HG03064 (cell line): ENCODE results near the gene UBE2C.
A peak's percentile ranks its signal among the peaks of the same experiment; 100 is the strongest.

Source experiments
- ATAC-seq: cut with Tn5 transposase; IDR thresholded peaks from one replicate; pipeline ENCODE4 v1.9.1; 2021; ENCODE audit warnings: low read depth; ENCODE audit not compliant: unreplicated experiment

The UBE2C gene

DNA sequence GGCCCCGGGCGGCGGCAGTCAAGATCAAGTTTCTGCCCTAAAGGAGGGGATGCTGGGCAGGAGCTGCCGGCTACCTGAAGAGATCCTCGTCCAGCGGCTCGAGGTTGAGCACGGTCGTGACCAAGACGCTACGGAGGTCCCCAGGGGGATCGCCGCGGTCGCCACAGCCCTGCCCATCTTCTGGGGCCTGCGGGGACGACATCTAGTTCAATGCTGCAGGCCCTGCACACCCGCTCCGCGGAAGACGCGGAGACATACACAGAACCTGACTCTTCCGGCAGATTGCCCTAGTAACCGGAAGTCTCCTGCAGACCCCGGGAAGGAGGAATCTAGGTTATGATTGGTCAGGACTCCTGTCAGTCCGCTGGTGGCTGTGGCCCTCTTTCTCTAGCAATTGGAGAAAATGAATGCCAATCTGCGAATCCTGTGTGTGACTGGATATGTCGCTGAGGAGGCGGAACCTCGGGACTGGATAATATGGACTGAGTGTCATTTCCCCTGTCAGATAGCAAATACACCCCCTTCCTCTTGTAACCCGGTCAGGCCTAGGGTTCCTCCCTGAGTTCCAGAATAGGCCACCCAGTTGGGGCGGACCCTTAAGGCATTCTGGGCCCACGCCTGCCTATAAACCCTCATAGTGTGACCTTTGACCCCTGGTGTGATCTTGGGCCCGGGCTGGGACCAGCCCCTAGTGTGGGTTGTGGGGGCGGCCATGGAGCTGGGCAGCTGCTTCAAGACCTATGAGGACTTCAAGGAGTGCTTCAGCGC, 44.9 kb downstream of the UBE2C start, which contains the start of the genes ACOT8 and ZSWIM3:
ACOT8 (minus strand) TSS at position 279 of the 768 bp plus-strand sequence; CDS start at position 202, 77 bp downstream.
ZSWIM3 (plus strand) TSS at position 501 of the 768 bp plus-strand sequence; CDS start at position 713, 212 bp downstream.
- peak; percentile 84 for ATAC-seq

DNA sequence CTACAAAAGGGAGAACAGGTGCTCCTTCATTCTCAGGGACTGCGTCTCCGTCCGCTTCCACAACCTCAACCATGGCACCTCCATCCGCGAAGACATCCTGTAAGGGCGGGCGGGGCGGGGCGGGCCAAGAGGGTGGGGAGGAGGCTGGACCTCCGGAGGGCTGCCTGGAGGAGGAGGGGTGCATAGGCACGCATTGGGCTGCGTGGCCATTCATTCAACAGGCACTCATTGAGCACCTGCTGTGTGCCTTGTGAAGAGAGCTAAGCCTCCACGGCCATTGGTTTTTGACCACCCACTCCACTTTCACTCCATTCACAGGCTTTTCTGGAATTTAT, 45.4 kb downstream of the UBE2C start:
- peak; percentile 23 for ATAC-seq

DNA sequence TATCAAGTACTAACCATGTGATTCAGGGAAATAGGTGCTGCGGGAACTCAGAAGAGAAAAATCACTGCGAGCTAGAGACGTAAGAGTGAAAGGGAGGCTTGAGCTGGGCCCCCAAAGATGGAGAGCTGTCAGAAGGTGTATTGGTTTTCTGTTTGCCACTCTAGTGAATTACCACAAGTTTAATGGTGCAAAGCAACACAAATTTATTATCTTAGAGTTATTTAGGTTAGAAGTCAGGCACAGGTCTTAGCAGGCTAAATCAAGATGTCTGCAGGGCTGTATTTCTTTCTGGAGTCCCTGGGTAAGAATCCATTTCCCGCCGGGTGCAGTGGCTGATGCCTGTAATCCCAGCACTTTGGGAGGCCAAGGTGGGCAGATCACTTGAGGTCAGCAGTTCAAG, 47.5 kb downstream of the UBE2C start:
- no peak for ATAC-seq

DNA sequence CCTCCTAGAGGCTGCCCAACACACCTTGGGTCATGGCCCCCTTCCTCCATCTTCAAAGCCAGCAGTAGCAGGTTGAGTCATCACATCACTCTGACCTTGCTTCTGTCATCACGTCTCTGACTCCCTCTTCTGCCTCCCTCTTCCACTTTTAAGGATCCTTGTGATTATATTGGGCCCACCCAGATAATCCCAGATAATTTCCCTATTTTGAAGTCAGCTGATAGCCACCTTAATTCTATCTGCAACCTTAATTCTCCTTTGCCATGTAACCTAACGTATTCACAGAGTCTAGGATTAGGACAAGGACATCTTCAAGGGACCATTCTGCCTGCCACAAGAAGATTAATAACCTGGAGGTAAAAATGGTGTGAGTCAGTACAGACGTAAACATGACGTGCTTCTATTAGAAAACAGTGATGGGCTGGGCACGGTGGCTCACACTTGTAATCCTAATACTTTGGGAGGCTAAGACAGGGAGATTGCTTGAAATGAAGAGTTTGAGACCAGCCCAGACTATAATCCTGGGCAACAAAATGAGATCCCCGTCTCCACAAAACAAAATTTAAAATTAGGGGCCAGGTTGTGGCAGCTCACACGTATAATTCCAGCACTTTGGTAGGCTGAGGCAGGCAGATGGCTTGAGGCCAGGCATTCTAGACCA, 48.2 kb downstream of the UBE2C start:
- no peak for ATAC-seq

DNA sequence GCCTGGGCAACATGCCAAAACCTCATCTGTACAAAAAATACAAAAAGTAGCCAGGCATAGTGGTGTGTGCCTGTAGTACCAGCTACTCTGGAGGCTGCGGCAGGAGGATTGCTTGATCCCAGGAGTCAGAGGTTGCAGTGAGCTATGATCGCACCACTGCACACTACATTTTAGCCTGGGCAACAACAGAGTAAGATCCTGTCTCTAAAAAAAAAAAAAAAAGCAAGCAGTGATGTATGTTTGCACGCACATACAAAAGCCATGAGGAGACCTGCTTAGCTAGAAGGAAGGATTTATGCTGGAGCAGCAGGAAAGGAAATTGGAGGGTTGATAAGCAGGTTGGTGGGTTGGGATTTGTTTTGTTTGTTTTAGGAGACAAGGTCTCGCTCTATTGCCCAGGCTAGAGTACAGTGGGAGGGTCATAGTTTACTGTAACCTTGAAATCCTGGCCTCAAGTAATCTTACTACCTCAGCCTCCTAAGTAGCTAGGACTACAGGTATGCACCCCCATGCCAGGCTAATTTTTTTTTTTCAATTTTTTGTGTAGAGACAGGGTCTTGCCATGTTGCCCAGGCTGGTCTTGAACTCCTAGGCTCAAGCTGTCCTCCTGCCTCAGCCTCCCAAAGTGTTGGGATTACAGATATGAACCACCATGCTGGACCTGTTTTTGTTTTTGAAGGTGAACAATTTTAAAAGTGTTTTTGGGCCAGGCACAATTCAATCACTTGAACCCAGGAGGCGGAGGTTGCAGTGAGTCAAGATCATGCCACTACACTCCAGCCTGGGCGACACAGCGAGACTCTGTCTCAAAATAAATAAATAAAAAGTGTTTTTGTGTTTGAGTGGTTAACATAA, 49.0 kb downstream of the UBE2C start:
- ATAC-seq: no peak

DNA sequence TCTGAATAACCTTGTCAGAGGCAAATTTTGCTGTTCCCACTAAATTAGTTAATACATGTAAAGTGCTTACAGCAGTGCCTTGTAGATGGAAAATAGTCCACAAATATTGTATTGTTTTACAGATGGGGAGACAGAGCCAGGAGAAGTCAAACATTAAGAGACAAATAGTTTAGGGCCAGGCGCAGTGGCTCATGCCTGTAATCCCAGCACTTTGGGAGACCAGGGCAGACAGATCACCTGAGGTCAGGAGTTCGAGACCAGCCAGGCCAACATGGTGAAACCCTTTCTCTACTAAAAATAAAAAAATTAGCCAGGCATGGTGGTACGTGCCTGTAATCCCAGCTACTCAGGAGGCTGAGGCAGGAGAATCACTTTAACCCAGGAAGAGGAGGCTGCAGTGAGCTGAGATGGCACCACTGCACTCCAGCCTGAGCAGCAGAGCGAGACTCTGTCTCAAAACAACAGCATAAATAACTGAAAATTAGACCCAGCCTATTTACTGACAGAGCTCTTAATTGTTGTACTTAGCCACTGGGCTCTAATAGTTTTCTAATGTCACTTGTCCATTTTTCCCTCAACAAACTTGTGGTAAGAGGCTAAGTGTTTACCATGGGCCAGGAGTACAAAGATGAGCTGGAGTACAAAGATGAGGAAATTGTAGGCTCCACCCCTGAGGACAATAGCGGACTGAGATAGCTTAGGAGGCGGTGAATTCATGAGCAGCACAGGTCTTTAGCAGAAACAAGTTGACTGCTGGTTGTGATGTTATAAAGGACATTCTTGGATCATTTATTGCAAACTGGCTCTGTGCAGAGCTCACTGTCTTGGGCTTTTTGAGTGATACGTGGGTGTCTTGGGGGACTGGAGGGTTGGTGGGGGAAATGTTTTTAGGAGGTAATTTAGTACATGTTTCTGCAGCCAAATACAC, 51.4 kb downstream of the UBE2C start:
- ATAC-seq: no peak

DNA sequence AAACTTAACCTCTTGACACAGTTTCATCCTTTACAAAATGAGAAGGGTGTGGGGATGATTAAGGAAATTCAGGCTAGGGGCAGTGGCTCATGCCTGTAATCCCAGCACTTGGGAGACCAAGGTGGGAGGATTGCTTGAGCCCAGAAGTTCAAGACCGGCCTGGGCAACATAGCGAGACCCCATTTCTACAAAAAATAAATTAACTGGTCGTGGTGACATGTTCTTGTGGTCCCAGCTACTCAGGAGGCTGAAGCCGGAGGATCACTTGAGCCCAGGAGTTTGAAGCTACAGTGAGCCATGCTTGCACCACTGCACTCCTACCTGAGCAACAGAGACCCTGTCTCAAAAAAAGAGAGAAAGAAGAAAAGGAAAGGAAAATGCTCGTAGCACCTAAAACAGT, 54.0 kb downstream of the UBE2C start:
- ATAC-seq: no peak
